ENCODE measurements around the gene LRPAP1. TPM values are rescaled to one million over a fixed set of nuclear protein-coding genes. Genes with fewer than 3 reads are reported as not detected.

Gene LRPAP1
- total and polyA plus RNA-seq, 2 donors (not counting 1 experiment from before 2014, with no cell fraction given) = 62.9 to 80.5 TPM

GRCh38 chr4:3466691-3467600 is 65.3 kb downstream of the LRPAP1 start:
- Histone ChIP-seq H3K36me3 (ENCODE audit: control insufficient read depth, insufficient read depth, low read length) (no peaks in the 10 kb centered on the region), H3K79me2 (ENCODE audit: control insufficient read depth, insufficient read depth, low read length) (no peaks in the 10 kb centered on the region), H4K20me1 (ENCODE audit: control insufficient read depth, extremely low read depth, insufficient read depth, low read length) (no peaks in the 10 kb centered on the region), H3K27ac (ENCODE audit: insufficient read depth, low read length) (no peak overlapping the region), H3K4me1 (ENCODE audit: control insufficient read depth, extremely low read depth, insufficient read depth, low read length) (no peaks in the 10 kb centered on the region), H2AFZ (ENCODE audit: low read length) (no peak overlapping the region), H3K27me3 (ENCODE audit: control insufficient read depth, insufficient read depth, low read length) (peaks cover 9% of the 10 kb centered on the region), H3K4me3 (replicated peaks in 1 of 4; ENCODE audit: control extremely low read depth in 1 of 4, insufficient read depth in 1 of 4, low read depth in 3 of 4, low read length in 4 of 4) (no peak overlapping the region), H3K9ac (ENCODE audit: insufficient read depth, low read length) (no peak overlapping the region), H3K9me3 (ENCODE audit: control insufficient read depth, insufficient read depth, low read depth, low read length) (peaks cover 4% of the 10 kb centered on the region), H3K4me2 (ENCODE audit: extremely low read depth, insufficient read depth, low read length) (no peak overlapping the region)
- TF ChIP-seq CTCF (conservative IDR thresholded peaks at IDR 0.05 in 1 of 2, IDR thresholded peaks at IDR 0.05 in 1 of 2; ENCODE audit: low read depth in 1 of 2, low read length in 2 of 2) (no peak), EZH2 (IDR thresholded peaks at IDR 0.05; ENCODE audit: low read length, missing control alignments) (no peak)
- DNase-seq (ENCODE audit: low read depth in 2 of 2) = no peak

GRCh38 chr4:3465698-3466671 is 66.2 kb downstream of the LRPAP1 start:
- H3K9ac ChIP-seq (ENCODE audit: insufficient read depth, low read length) = no peak overlapping the region
- H3K79me2 ChIP-seq (ENCODE audit: control insufficient read depth, insufficient read depth, low read length) = no peaks in the 10 kb centered on the region
- H3K9me3 ChIP-seq (ENCODE audit: control insufficient read depth, insufficient read depth, low read depth, low read length) = peaks cover 4% of the 10 kb centered on the region
- no peak overlapping the region for H3K4me2 ChIP-seq (ENCODE audit: extremely low read depth, insufficient read depth, low read length)
- no peak overlapping the region for H3K4me3 ChIP-seq (replicated peaks in 1 of 4; ENCODE audit: control extremely low read depth in 1 of 4, insufficient read depth in 1 of 4, low read depth in 3 of 4, low read length in 4 of 4)
- no peaks in the 10 kb centered on the region for H3K4me1 ChIP-seq (ENCODE audit: control insufficient read depth, extremely low read depth, insufficient read depth, low read length)
- H4K20me1 ChIP-seq (ENCODE audit: control insufficient read depth, extremely low read depth, insufficient read depth, low read length) = no peaks in the 10 kb centered on the region
- no peaks in the 10 kb centered on the region for H3K36me3 ChIP-seq (ENCODE audit: control insufficient read depth, insufficient read depth, low read length)
- peak in 1 of 2 donors; percentile 23 for TF ChIP-seq CTCF (conservative IDR thresholded peaks at IDR 0.05 in 1 of 2, IDR thresholded peaks at IDR 0.05 in 1 of 2; ENCODE audit: low read depth in 1 of 2, low read length in 2 of 2)
- TF ChIP-seq EZH2 (IDR thresholded peaks at IDR 0.05; ENCODE audit: low read length, missing control alignments) = no peak
- H3K27me3 ChIP-seq (ENCODE audit: control insufficient read depth, insufficient read depth, low read length) = peaks cover 13% of the 10 kb centered on the region
- no peak overlapping the region for H3K27ac ChIP-seq (ENCODE audit: insufficient read depth, low read length)
- DNase-seq (ENCODE audit: low read depth in 2 of 2) = no peak
- no peak overlapping the region for H2AFZ ChIP-seq (ENCODE audit: low read length)

All from fibroblast of lung (primary cell).